ENCODE data around the gene SH3RF1.
"Not testable (repeated sequence)": the region's sequence is repeated elsewhere in the genome, so short reads cannot be mapped to it uniquely, and the experiment has no call there.

Gene SH3RF1

DNA sequence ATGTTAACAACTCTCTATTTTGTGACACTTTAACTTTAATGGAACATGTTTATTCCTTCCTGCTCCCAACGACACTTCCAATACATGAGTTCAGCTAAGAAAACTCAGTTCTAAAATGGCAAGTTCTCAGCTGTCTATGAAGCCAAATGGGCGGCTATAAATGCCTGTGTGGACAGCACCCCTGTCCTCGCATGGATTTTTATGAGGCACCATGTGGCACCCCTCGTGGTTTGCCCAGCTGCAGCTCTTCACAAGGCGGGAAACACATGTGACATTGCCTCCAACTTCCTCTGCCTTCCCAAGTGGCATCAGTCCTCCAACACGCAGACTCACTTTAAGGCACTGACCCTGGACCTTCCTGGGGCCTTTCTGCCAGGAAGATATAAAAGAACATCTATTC, 48.0 kb downstream of the SH3RF1 start:
- DNase-seq, result no peak

DNA sequence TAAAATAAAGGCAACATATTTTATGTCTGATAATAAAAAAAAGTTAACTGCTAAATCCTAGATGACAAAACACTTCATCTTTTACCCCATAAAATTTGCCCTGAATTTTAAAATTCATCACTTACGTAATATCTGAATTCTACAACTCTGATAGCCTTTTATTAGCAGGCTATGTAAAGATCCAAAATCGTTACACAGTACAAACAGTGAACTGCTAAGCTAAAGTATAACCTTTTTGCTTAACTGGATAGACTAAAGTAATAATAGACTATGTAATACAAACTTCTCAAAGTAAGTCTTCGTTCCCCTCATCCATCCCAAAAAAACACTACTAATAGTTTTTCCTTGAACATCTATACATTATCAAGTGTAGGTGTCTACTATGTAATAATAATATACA, 49.1 kb downstream of the SH3RF1 start:
- no peak for DNase-seq

DNA sequence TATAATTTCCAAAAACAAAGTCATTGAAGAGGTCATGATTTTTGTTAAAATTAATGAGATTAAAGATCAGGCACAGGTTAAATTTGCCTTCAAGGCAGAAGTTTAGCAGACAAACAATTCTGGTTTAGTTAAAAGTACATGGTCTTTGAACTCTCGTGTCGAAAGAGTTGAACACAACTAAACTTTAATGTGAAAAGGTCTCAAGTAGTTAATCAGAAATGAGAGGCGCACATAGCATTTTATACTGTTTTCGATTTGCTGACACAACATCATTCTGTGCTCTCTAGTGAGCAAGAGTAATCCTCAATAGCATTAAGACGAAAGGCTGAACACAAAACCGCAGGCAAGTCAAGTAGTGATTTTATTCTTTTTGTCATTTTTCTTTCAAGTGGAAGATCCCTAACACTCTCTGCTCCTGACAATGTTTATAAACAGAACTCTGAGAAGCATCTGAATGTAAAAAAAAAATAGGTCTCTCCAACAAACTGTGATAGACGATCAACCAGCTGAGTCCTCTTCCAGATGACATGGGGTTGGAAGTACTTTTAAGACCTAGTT, 49.8 kb downstream of the SH3RF1 start:
- DNase-seq, result no peak

DNA sequence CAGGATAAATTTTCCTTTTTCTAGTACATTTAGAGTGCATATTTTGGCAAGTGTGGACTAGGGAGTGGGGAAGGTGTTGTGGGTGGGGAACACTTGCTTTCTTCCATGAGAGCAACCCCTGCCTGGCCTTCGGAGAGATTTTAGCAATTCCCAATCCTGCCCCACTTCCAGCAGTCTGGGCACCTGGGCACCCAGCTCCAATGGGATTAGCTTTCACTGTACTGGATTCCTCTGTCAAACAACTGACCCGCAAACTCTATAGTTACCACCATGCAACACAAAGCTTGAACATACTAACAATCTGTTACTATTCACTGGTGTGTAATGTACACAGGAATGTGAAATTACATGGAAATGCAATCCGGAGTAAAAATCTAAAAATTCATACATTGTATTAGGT, 50.3 kb downstream of the SH3RF1 start:
- no peak for DNase-seq

DNA sequence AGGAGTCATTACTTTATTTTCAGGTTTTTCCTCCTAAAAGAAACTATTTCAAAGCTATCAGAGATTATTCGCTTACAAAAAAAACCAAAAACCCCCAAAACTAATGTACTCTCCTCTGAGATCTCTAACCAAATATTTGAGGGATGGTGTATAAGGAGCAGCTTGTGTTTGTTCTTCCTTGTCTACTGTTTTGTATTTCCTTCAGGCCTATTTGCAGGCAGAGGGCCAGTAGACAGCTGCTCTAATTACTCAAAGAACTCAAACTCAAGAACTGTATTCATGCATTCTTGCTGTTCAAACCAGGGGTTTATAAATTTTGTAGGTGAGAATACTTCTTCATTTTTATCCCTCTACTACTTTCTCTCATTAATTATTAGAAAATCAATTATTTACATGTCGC, 51.3 kb downstream of the SH3RF1 start:
- no peak for DNase-seq

DNA sequence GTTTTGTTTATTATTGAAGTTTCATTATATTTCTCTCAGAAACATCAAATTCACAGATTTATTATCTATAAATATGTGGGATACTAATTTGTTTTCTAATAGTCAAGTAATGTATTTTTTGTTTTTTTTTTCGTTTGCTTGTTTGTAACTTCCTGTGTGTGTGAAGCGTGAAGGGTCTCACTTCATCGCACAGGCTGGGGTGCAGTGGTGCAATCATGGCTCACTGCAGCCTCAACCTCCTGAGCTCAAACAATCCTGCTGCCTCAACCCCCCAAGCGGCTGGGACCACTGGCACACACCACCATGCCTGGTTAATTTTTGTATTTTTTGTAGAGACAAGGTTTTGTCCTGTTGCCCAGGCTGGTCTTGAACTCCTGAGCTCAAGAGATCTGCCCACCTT, 55.1 kb downstream of the SH3RF1 start:
- no peak for DNase-seq

DNA sequence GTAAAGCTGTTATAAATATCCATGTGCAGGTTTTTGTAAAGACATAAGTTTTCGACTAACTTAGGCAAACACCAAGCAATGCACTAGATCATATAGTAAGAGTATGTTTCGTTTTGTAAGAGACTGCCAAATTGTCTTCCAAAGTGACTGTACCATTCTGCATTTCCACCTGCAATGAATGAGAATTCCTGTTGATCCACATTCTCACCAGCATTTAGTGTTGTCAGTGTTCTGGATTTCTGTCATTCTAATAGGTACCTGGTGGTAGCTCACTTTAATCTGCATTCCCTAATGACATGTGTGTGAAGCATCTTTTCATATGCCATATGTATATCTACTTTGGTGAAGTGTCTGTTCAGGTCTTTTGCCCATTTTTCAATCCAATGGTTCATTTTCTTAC, 57.8 kb downstream of the SH3RF1 start:
- no peak for DNase-seq

DNA sequence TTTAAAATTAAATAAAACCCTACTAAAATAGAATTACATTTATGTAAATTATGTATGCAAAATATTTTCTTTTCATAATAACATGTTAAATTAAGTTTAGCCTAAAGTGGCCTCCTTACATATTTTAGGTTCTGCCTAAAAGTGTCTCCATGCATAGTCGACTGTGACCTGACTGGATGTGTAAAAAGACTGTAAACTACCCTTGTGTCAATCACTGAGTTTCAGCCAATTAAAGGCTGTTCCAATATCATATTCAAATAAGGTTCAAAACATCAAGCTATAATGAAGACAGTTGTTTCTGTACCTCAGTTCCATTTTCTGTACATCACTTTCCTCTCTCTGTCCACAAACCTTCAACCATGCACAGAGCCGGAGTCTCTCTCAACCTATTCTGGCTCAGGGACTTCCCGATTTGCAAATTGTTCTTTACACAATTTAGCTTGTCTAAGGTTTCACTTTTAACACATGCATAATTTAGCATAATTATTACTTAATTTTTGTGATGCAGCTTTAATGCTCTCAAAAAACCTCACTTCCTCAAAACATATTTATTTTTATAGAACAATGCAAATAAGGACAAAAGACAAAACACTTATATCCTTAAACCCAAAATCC, 60.1 kb downstream of the SH3RF1 start:
- no peak for DNase-seq

DNA sequence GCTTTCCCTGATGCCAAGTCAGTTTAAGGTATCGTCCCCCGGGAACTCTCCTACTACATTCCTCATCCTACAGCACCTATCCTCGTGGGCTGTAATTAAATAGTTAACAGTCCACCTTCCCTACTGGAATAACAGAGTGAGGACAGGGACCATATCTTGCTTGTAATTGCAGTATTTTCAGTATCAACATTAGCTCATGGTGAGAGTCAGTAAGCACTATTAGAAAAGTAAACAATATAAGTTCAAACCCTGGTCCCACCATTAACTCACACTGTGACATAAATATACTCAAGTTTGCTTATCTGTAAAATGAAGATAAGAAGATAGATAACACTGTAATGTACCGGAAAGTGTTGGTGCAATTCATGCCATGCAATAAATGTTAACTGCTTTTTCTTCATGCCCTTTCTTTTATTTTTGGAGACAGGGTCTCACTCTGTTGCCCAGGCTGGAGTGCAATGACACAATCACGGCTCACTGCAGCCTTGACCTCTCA, 61.3 kb downstream of the SH3RF1 start:
- no peak for DNase-seq

DNA sequence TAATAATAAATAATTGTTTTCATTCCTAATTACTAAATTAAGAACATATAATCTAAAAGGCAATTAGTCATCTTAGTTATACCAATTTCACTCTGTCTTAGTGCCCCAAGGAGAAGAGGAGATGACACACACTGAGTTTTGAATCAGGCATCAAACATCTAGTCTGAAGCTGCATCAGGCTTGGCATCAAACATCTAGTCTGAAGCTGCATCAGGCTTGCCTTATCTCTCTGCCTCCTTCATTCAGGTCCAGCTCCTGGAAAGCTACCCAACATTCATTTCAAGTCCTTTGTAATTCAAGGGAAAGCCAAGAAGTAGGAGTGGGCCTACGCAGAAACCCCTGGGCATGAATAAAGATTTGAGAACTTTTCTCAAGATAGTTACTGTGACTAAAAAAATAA, 62.2 kb downstream of the SH3RF1 start:
- no peak for DNase-seq

DNA sequence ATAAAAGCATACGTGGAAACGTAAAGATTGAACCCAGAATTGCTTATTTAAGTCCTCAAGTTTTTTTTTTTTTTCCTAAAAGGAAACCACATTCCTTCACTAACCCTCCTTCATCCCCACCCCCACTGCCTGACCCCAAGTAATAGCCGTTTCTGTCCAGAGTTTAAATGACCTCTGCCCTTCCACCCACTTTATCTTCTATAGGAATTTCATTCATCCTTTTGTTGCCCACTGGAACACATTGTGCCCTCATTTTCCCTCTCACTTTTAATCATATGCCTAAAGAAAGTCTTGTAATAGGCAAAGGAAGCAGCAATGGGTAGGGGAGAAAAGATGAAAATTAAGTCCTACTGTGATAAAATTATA, 62.7 kb downstream of the SH3RF1 start:
- no peak for DNase-seq

DNA sequence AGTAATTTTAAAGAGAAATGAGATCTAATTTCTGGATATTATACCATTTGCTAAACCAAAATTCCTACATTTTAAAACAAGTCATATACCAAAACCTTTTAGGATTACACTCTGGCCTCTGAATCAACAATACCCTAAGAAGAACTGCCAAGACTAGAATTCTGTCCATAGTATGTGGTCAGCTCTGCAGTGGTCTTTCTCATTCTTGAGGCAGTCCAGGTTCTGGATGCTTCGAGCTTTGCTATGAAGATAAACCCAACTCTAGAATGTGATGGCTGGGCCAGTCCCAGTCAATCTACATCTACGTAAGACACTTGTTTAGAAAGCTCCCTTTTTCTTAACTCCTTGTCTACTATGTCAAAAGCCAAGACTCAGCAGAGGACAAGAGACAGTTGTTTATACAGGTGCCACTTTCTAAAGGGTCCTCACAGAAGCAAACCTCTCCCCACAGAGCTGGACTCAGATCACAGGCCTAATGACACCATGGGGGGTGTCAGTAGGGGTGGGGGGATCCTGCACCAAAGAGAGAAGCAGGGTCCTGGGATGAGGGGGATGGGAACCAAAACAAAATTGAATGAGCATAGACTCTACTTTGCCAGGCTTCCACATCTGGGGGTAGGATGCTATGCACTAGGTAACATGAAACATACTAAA, 63.2 kb downstream of the SH3RF1 start:
- DNase-seq, result no peak

DNA sequence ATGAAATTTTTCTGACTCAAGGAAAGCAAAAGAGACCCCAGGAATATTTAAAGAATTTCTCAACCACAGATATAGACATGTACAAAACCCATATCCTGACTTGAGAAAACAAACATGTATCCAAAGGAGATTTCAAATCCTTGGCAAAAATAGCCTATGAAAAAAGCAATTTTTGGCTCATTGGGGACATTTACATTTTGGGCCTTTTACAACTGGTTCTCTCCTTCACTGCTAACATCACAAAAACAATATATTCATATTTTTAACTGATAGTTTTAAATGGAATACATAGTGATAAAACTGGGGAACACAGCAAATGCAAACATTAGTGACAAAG, 65.0 kb downstream of the SH3RF1 start:
- no peak for DNase-seq

DNA sequence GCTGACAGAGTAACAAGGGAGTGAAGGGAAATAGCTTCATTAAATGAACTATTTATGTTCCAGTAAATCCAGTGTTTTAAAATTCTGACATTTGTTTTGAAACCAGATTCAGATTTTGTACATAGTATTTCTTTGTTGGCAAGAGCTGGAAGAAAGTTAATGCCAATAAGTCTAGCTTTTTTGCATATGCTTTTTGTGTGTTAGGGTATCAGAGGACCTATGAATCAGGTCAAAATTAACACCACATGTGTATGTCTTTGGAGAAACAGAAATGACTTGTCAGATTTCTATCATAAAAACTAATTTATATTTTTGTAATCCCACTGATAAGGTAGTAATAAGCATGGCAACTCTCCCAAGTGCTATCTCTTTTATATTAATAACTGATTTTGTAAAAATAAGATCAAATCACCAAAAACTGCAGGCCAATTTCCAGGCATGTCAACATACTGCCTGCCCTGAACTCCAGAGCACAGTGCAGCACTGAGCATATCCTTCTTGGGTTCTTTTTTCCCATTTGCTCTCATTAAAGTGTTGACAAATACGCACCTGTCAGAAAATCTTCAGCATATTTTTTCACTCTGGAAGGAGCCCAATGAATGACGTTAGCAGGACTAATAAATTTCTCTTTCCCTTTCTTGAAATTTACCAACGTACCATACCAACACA, 65.5 kb downstream of the SH3RF1 start:
- DNase-seq, result no peak

DNA sequence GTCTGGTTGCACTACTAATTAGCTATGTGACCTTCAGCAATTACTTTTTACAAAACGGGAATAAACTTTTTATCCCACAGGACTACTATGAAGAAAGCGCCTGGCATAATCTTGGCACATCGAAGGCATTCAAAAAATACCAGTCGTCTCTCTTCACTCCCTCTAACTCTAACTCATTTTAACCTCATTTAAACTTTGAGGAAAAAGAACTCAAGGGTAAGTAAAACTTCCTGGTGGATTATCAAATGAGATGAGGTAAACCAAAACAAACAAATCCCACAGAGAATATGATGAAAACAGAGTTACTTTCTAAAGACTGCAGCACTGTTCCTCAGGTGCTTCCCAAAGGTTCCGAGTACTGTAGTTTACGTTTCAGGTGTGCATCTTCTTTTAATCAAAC, 66.9 kb downstream of the SH3RF1 start:
- DNase-seq, result no peak

DNA sequence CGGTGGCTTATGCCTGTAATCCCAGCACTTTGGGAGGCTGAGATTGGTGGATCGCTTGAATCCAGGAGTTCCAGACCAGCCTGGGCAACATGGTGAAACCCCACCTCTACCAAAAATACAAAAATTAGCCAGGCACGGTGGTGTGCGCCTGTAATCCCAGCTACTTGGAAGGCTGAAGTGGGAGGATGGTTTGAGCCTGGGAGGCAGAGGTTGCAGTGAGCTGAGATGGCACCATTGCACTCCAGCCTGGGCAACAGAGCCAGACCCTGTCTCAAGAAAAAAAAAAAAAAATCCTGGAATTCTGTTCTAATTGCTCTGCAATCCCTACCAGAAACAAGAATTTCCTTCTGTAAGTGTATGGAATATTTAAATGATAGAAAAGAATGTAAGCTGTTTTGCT, 67.5 kb downstream of the SH3RF1 start:
- not testable (repeated sequence) for DNase-seq

DNA sequence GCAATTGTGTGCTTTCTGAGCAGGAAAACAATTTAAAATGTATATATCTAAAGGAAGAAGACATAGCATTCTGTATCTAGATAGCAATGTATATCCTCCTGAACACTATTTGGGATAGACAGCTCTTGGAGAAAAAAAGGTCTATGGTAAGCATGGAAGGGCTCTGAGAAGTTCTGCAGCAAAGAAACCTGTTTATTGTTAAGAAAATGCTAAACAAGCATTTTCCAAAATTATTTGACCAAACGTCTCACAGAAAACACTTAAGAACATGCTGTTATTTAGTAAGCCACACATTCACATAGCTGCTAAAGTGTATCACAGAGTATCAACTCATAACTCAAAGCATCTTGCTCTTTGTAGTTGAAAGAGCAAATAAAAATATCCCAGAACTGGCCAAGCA, 67.9 kb downstream of the SH3RF1 start:
- no peak for DNase-seq

DNA sequence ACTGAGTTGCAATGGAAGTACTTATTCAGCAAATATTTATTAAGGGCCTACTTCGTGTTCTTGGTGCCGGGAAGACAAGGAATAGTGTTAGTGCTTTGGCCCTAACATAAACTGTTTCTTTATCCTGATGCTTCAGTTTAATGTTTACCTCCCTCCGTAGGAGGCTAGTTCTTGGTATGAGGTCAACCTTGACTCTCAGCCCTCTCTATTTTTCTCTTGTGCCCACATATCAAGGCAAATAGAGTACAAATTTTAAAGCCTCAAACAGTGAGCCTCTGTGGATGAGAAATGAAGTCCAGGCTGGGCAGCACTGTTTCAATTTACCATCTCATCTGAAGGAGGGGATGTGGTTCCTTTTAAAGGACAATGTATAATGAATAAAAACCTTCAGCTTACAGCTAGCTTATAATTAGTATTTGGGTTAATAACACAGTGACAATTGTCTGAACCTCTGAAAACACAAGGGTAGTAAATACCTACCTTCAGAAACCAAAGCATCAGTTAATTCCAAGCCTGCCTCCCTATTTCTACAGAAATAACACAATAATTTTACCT, 68.5 kb downstream of the SH3RF1 start:
- DNase-seq, result no peak

DNA sequence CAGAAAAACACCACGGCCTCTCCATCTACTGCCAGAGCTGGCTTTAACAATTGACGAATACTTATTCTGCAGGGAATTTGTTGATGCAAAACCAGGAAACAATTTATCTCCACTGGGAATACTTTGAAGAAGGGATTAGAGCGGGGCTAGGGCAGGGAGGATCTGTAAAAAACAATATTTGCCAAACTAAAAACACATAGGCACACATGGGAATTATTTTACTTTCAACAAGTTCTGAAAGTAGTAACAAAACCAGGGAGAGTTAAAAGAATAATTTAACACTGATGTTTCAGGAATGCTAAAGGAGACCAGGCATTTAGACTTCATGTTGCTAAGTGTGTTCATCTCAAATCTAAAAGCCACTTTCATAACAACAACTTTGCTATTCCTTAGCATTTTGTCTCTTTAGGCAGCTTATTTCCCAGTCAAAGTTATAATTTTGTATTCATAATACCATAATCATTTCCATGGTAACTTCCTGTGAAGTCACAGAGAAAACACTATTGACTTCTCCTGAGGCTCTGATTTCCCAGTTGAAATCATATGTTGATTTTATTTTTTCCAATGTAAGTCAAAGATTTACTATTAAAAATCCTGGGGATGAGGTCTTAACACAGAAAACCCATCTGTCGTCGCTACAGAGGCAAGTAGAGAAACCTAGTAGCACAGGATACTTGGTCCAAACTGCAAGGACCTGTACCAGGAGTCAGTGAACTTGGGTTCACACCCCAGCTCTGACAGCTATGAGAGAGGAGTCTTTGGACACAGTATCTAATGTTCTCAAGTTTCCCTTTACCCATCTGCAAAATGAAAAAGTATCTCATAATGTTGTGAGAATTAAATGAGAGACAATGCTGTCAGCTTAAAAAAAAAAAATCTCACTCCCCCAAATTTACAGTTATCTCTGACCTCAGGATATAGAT, 69.3 kb downstream of the SH3RF1 start:
- DNase-seq, result no peak

DNA sequence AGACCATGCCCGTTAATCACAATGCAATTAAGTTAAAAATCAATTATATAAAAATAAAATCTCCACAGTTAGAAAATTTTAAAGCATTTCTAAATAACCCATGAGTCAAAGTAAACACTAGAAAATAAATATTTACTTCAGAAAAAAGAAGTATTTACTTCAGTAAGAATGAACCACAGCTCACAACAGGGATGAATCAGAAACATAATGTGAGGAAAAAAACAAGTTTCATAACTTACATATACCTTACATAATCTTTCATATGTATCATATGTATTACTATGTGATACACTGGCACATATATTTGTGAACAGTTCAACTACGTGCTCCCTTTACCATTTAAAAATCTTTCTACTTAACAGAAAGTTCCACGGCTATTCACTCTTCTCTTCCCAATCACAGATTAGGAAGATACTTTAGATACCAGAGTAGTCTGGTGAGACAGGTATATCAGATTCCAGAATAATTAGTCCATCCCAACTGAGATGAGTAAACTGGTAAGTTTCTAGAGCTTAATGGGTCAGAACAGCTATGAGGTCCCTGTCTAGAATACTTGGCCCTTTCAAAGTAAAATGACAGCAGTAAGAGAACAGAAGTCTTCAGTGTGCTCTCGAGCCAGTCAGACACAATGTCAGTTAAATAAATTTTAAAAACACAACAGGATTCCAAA, 70.3 kb downstream of the SH3RF1 start:
- DNase-seq, result no peak

DNA sequence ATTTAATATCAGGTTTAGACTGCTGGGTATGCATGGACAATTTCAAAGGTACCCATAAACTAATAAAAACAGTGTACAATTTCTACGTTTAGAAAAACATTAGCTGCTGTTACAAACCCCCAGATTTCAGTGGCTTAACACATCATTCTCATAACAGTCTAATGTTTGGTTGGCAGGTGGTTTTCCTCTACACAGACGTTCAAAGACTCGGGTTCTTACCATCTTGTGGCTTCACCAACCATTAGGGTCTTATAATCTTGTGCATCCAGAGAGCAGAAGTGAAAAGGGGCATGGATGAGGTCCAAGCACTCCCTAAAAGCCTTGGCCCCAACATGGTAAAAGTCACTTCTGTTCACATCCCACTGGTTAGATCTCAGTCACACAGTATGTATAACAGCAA, 71.6 kb downstream of the SH3RF1 start:
- DNase-seq, result no peak

DNA sequence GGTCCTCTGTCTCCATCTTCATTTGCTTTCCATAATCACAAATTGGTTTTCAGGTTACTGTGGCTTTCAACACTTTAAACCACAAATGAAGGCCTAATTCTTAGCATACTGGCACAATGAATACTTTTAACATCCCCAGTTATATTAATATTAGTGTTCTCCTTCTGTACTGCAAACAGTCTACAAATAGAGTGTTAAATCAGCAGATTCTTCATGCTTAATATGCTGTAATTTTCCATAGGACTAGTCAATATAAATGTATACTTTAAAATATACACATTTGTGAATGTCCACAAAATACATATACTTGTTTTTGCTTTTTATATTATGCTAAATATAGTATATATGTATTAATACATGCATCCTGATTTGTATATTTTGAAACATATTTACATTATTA, 72.6 kb downstream of the SH3RF1 start:
- no peak for DNase-seq
